GM18519 (cell line): Measurements from ENCODE around the gene AGBL2.
"Not testable (repeated sequence)": the region's sequence is repeated elsewhere in the genome, so short reads cannot be mapped to it uniquely, and the experiment has no call there.

Experiments
- ATAC-seq: cut with Tn5 transposase; IDR thresholded peaks from one replicate; pipeline ENCODE4 v1.9.1; 2021; ENCODE audit warnings: mild to moderate bottlenecking, moderate library complexity; ENCODE audit not compliant: unreplicated experiment, low FRiP score

Gene AGBL2

GRCh38 chr11:47705721-47706120, 9.4 kb downstream of the AGBL2 start:
- no peak for ATAC-seq

DNA sequence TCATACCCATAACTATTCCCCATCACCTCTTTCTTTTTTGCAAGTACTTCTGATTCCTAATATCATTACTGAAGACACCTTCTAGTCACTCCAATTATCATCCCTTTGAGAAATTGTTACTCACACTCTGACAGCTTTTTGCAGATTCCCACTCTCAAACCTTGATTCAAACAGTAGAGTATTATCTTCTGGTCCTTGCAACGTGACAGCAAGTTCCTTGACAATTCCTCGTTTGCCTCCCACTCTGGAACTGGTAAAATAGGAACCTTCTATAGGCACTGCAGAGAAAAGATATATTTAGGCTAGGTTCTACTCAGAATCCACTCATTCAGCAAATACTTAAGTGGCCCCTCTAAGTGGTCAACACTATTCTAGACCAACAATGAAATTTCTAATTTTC, 23.2 kb downstream of the AGBL2 start:
- no peak for ATAC-seq

DNA sequence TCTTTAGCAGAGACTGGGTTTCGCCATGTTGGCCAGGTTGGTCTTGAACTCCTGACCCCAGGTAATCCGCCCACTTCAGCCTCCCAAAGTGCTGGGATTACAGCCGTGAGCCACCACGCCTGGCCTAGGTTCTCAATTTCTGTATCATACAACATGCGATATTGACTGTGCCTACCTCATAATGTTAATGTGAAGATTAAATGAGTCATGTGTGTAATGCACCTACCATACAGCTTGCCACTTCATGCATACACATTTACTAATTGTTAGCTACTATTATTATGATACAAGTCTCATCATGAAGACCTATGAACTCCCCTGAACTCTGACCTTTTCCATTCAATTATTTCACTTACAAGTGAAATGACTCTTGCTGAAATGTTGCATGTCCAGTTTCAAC, 25.7 kb downstream of the AGBL2 start:
- ATAC-seq, result no peak

DNA sequence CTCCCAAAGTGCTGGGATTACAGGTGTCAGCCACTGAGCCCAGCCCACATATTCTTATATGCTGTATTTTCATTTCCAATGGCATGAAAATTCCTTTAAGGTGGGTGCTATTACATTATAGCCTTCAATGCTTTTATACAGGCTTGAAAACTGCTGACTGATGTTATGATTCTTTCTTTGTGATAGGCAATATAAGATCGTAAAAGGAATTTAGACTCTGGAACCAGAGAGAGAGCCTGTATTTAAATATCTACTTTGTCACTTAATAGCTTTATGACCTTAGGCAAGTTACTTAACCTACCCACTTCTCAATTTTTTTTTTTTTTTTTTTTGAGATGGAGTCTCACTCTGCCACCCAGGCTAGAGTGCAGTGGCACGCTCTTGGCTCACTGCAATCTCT, 26.2 kb downstream of the AGBL2 start:
- ATAC-seq, result no peak

GRCh38 chr11:47688111-47688510, 27.1 kb downstream of the AGBL2 start:
- no peak for ATAC-seq

- not testable (repeated sequence) for ATAC-seq
Observed at GRCh38 chr11:47686704-47687103, 28.5 kb downstream of the AGBL2 start.

DNA sequence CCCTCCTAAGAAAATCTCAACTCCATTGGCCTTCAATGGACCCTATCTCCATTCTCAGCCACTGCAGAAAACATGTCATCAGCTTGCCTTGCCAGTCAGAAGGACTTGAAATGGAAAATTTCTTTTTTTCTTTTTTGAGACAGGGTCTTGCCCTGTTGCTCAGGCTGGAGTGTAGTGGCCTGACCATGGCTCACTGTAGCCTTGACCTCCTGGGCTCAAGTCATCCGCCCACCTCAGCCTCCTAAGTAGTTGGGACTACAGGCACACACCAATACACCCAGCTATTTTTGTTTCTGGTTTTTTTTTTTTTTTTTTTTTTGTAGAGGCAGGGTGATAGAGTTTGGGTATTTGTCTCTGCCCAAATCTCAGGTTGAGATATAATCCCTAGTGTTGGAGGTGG, 29.0 kb downstream of the AGBL2 start:
- ATAC-seq, result no peak

DNA sequence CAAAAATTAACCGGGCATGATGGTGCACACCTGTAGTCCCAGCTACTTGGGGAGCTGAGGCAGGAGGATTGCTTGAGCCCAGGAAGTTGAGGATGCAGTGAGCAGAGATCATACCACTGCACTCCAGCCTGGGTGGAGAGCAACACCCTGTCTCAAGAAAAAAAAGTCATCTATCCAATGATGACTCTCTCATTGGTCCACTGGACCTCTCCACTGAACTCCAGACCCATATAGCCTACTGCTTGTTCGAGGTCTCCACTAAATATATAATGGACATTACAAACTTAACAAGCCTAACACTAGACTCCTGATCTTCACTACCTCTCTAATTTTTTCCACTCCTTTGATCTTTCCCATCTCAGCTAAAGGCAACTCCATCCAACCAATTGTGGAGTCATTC, 39.3 kb downstream of the AGBL2 start:
- ATAC-seq, result no peak

- ATAC-seq, result no peak
Observed at GRCh38 chr11:47672283-47672730, 42.9 kb downstream of the AGBL2 start.

GRCh38 chr11:47669856-47670255, 45.3 kb downstream of the AGBL2 start:
- no peak for ATAC-seq

DNA sequence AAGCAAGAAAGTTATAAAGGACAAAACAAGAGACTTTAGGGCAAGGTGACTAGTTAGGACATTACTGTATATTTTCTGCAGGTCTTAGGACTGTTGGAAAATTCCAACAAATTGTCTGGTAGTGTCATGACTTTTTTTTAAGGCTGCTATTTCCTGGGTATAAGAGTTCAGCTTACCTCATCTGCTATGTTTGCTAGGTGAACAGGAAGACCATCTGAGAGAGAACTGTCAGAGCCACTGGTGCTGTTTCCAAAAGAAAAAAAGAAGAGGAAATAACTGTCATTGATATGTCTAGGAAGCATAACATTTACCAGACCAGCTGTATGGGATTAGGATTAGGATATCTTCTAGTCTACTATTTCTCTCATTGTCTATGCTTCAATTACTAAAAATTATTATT, 46.5 kb downstream of the AGBL2 start:
- no peak for ATAC-seq

DNA sequence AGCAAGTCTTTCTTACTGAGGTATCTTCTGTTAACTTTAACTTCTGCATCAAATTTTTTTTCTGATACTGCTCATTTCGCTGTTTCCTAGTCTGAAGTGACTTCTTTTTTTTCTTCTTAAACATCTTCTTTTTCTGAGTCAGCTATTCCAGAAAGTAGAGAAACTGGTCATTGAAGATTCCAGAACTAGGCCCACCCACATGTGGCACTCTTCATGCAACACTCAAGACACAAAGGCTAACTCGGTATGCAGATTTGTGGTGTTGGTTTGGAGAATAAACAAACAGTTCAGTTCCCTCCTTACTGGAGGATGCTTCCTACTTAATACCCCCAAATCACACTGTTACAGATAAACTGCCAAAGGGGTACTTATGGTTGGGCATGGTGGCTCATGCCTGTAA, 47.6 kb downstream of the AGBL2 start:
- no peak for ATAC-seq

GRCh38 chr11:47667135-47667534, 48.0 kb downstream of the AGBL2 start:
- ATAC-seq, result no peak

DNA sequence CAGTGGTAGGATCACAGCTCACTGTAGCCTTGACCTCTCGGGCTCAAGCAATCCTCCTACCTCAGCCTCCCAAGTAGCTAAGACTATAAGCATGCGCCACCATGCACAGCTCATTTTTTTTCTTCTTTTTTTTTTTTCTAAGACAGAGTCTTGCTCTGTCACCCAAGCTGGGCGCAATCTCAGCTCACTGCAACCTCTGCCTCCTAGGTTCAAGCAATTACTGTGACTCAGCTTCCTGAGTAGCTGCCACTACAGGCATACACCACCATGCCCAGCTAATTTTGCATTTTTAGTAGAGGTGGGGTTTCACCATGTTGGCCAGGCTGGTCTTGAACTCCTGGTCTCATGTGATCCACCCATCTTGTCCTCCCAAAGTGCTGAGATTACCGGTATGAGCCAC, 50.2 kb downstream of the AGBL2 start:
- ATAC-seq, result not testable (repeated sequence)

GRCh38 chr11:47661245-47661644, 53.9 kb downstream of the AGBL2 start:
- ATAC-seq, result no peak

- no peak for ATAC-seq
Observed at GRCh38 chr11:47659276-47659675, 55.9 kb downstream of the AGBL2 start.

- no peak for ATAC-seq
Observed at GRCh38 chr11:47656260-47656885, 58.8 kb downstream of the AGBL2 start.

- no peak for ATAC-seq
Observed at GRCh38 chr11:47651818-47652469, 63.2 kb downstream of the AGBL2 start.

GRCh38 chr11:47649276-47649675, 65.9 kb downstream of the AGBL2 start:
- ATAC-seq, result no peak

- ATAC-seq, result no peak
Observed at GRCh38 chr11:47646019-47646418, 69.2 kb downstream of the AGBL2 start.

DNA sequence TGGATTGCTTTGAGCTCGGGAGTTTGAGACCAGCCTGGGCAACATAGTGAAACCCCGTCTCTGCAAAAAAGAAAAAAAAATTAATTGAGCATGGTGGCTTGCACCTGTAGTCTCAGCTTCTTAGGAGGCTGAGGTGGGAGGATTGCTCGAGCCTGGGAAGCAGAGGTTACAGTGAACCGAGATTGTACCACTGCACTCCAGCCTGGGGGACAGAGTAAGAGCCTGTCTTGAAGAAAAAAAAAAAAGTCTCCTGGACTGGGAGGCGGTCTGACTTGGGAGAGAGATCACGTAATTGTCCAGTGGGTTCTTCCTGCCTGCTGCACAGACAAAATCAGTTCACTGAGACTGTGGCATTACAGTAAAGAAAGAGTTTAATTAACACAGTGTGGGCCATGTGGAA, 69.7 kb downstream of the AGBL2 start:
- no peak for ATAC-seq

GRCh38 chr11:47642099-47642855, 72.9 kb downstream of the AGBL2 start, which contains the start of gene MTCH2:
MTCH2 (minus strand) TSS chr11:47642559; CDS start chr11:47642465, 94 bp downstream.
- peak; percentile 83 for ATAC-seq
